Smooth muscle cell of trachea (primary cell): Measurements from ENCODE around the gene PRSS12. TPM values are rescaled to one million over a fixed set of nuclear protein-coding genes. Genes with fewer than 3 reads are reported as not detected.

Experiments used
- total RNA-seq: library from RNA; depleted of rRNA; stranded (reverse); fragments of >200 nt; gene quantifications from 2 replicates; pipeline ENCODE4 v1.2.1, GENCODE V29; 2014

The PRSS12 gene
- total RNA-seq, result 93.1 and 158 TPM in 2 replicates

GRCh38 chr4:118352843-118353533 lies at the start of gene PRSS12:
PRSS12 (minus strand) TSS chr4:118353003; CDS start chr4:118352720, 283 bp downstream.

